NCI-H2171 treated with DMSO at 0.1 percent for 48 hours (cell line): ENCODE results near the gene NKAIN1.
"Not testable (repeated sequence)": the region's sequence is repeated elsewhere in the genome, so short reads cannot be mapped to it uniquely, and the experiment has no call there.

Experiments
- DNase-seq: peaks from one replicate; lab custom pipeline; 2025; lab: John Stamatoyannopoulos, UW

NKAIN1 gene

GRCh38 chr1:31152181-31152795, 87.4 kb downstream of the NKAIN1 start:
- peak; percentile 13 for DNase-seq

DNA sequence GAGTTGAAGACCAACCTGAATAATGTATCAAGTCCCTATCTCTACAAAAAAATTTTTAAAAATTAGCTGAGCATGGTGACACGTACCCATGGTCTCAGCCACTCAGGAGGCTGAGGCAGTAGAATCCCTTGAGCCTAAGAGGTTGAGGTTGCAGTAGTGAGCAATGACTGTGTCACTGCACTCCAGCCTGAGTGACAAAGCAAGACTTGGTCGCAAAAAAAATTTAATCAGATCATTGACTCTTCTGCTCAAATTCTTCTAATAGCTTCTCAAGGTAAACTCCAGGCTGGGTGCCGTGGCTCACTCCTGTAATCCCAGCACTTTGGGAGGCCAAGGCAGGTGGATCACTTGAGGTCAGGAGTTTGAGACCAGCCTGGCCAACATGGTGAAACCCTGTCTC, 88.3 kb downstream of the NKAIN1 start:
- DNase-seq, result no peak

DNA sequence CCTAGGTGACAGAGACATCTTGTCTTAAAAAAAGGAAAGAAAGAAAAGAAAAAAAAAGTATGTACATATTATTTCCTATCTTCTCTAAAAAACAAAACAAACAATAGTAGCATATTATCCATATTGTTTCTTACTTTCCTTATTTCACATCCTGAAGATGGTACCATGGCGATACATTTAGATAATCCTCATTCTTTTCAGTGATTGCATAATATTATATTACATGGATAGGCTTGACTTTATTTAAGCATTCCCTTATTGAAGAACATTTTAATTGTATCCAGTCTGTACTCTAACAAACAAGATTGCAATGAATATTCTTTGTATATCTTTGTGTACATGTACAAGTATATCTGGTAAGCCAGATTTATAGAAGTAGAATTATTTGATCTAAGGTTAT, 91.3 kb downstream of the NKAIN1 start:
- DNase-seq, result no peak

DNA sequence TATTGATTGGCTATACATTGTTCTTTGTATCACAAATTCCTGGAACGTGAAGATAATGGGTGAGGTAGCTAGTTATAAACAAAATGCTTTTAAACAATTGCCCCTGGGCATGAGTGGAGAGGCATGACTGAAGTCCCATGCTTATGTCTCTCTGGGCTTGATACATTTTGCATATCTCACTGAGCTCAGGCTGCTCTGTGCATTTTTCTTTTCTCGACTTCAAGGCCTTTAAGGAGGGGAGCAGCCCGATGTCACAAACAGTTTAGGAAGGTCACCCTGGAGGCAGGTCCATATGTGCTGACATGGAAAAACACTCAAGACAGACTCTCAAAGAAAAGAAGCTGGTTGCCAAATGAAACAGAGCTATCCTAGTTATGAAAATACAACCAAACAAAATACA, 94.0 kb downstream of the NKAIN1 start:
- no peak for DNase-seq

GRCh38 chr1:31144442-31144841, 95.2 kb downstream of the NKAIN1 start:
- DNase-seq, result no peak

GRCh38 chr1:31143455-31143854, 96.2 kb downstream of the NKAIN1 start:
- DNase-seq, result no peak

DNA sequence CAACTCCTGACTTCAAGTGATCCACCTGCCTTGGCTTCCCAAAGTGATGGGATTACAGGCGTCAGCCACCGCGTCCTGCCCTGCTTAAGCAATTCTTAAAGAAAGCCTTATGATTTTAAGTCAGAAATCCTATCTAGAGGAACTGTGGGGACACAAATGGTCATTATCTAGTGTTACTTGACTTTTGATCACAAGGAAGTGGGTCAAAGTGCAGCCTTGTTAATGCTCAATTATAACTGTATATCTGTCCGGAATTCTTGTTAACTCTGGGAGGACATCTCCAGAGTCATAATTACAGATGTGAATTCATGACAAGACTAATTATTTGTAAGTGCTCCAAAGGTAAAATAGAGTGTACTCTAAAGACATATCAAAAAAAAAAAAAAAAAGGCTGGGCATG, 97.3 kb downstream of the NKAIN1 start:
- no peak for DNase-seq

- DNase-seq, result no peak
These were observed 99.4 kb downstream of the NKAIN1 start for GRCh38 chr1:31140299-31140698.

- not testable (repeated sequence) for DNase-seq
These were observed 100.7 kb downstream of the NKAIN1 start for GRCh38 chr1:31138797-31139521.

- not testable (repeated sequence) for DNase-seq
These were observed 101.8 kb downstream of the NKAIN1 start for GRCh38 chr1:31137873-31138272.

GRCh38 chr1:31135973-31136600, 103.6 kb downstream of the NKAIN1 start:
- DNase-seq, result no peak

- DNase-seq, result peak; percentile 20
These were observed 106.3 kb downstream of the NKAIN1 start for GRCh38 chr1:31133368-31133767.
